Esophagus muscularis mucosa (tissue), 4 donors: Measurements from ENCODE around the gene GLYATL1B. TPM values are rescaled to one million over a fixed set of nuclear protein-coding genes. Genes with fewer than 3 reads are reported as not detected.
A peak's percentile ranks its signal among the peaks of the same experiment; 100 is the strongest.
"Not testable (repeated sequence)": the region's sequence is repeated elsewhere in the genome, so short reads cannot be mapped to it uniquely, and the experiment has no call there.

Experiments used
- DNase-seq: peaks from one replicate; pipeline ENCODE4 v3.0.0-alpha.2; 2017; ENCODE audit errors: extremely low spot score
- H3K27ac ChIP-seq, 4 donors: fragments of 200-600 bp; sonication (generic); replicated peaks in 1 of 4; 1 replicate in 3 of 4; 2 replicates in 1 of 4; pipeline ENCODE4 v1.5.1; 2016 to 2019; ENCODE audit warnings: mild to moderate bottlenecking in 1 of 4
- H3K27me3 ChIP-seq, 4 donors: fragments of 200-600 bp; sonication (generic); one replicate each; pipeline versions ENCODE4 v1.5.1 to v1.6.0; 2016 to 2019
- H3K36me3 ChIP-seq, 4 donors: fragments of 200-600 bp; sonication (generic); one replicate each; pipeline ENCODE4 v1.5.1; 2016 to 2019
- H3K4me1 ChIP-seq, 4 donors: fragments of 200-600 bp; sonication (generic); one replicate each; pipeline ENCODE4 v1.5.1; 2016 to 2019
- H3K4me3 ChIP-seq, 4 donors: fragments of 200-600 bp; sonication (generic); 1 replicate in 2 of 4; 2 replicates in 2 of 4; pipeline ENCODE4 v1.5.1; 2016 to 2019; ENCODE audit warnings: mild to moderate bottlenecking in 4 of 4, moderate library complexity in 1 of 4
- H3K9me3 ChIP-seq, 4 donors: fragments of 200-600 bp; sonication (generic); 1 replicate in 3 of 4; 2 replicates in 1 of 4; pipeline ENCODE4 v1.5.1; 2016 to 2019
- EP300 ChIP-seq: sonication (generic); formaldehyde crosslinking; IDR thresholded peaks from one replicate; pipeline ENCODE4 v1.6.1; 2017; ENCODE audit warnings: antibody characterized with exemption
- POLR2A ChIP-seq: fragments of 450-650 bp; IDR thresholded peaks from one replicate; pipeline ENCODE4 v1.6.1; 2017; ENCODE audit warnings: antibody characterized with exemption, moderate library complexity, mild to moderate bottlenecking, low read depth
- POLR2AphosphoS5 ChIP-seq, 2 donors: sonication (generic); formaldehyde crosslinking; IDR thresholded peaks; one replicate each; pipeline ENCODE4 v1.6.1; 2017; ENCODE audit warnings: antibody characterized with exemption in 2 of 2
- WGBS: methylation state at CpG from one replicate; pipeline ENCODE4 v1.1.5; 2018; 5-methylcytosine and 5-hydroxymethylcytosine counted together
- intact Hi-C: fragments of 100-400 bp; cut with DNase I; formaldehyde crosslinking; loops from one replicate; pipeline ENCODE4 v1.15.1; 2023
- total RNA-seq, 4 donors: library from RNA; depleted of rRNA; stranded (reverse); fragments of >200 nt; gene quantifications; one replicate each; pipeline versions ENCODE4 v1.1.0 to v1.2.1, GENCODE V29; 2016
- TF ChIP-seq, protein P1 (sequence below), 3 experiments: fragments of 200-600 bp in 2 of 3; fragments of 450-650 bp in 1 of 3; sonication (generic) in 2 of 3; IDR thresholded peaks; one replicate each; pipeline ENCODE4 v1.5.1; 2017 to 2019; ENCODE audit warnings: antibody characterized with exemption in 3 of 3, mild to moderate bottlenecking in 2 of 3, moderate library complexity in 1 of 3

Gene GLYATL1B
- total RNA-seq, 4 donors from 2014 or later: not detected

GRCh38 chr11:59135648-59136461 lies 49.7 kb downstream of the GLYATL1B start:
- Histone ChIP-seq H3K36me3 (peaks cover 10 to 42% (median 13%) of the 10 kb centered on the region in 4 donors), H3K4me3 (peak overlapping the region in 3 of 4 donors; percentile 12 to 22 (median 15)), H3K27ac (no peak overlapping the region), H3K4me1 (peaks cover 0 to 10% (median 7%) of the 10 kb centered on the region in 4 donors), H3K27me3 (no peaks in the 10 kb centered on the region), H3K9me3 (no peaks in the 10 kb centered on the region)
- intact Hi-C loops: loop anchor here (5.0 to 10.0 kb wide), 3 partner anchors 39 to 481 kb away; no protein-coding TSS in a partner anchor
- TF ChIP-seq POLR2AphosphoS5 (IDR thresholded peaks at IDR 0.05): no peak
- TF ChIP-seq, protein P1, sequence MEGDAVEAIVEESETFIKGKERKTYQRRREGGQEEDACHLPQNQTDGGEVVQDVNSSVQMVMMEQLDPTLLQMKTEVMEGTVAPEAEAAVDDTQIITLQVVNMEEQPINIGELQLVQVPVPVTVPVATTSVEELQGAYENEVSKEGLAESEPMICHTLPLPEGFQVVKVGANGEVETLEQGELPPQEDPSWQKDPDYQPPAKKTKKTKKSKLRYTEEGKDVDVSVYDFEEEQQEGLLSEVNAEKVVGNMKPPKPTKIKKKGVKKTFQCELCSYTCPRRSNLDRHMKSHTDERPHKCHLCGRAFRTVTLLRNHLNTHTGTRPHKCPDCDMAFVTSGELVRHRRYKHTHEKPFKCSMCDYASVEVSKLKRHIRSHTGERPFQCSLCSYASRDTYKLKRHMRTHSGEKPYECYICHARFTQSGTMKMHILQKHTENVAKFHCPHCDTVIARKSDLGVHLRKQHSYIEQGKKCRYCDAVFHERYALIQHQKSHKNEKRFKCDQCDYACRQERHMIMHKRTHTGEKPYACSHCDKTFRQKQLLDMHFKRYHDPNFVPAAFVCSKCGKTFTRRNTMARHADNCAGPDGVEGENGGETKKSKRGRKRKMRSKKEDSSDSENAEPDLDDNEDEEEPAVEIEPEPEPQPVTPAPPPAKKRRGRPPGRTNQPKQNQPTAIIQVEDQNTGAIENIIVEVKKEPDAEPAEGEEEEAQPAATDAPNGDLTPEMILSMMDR (IDR thresholded peaks at IDR 0.05): peak in 2 of 3 experiments; percentile 90 to 94
- peak; percentile 94 for DNase-seq
- 24% methylated on average over 9 of the region's 20 CpGs for WGBS

DNA sequence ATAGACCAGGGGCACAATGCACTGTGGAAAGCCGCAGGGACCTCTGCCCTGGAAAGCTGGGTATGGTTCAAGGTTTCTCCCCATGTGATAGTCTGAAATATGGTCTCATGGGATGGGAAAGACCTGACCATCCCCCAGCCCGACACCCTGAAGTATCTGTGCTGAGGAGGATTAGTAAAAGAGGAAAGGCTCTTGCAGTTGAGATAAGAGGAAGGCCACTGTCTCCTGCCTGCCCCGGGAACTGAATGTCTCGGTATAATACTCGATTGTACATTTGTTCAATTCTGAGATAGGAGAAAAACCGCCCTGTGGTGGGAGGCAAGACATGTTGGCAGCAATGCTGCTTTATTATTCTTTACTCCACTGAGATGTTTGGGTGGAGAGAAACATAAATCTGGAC lies 50.4 kb downstream of the GLYATL1B start:
- not testable (repeated sequence) for DNase-seq, H3K4me3 ChIP-seq, H3K9me3 ChIP-seq, H3K27ac ChIP-seq, H3K4me1 ChIP-seq, H3K27me3 ChIP-seq
- intact Hi-C loops: loop anchor here (5.0 to 10.0 kb wide), 3 partner anchors 39 to 482 kb away; no protein-coding TSS in a partner anchor
- WGBS: 80% methylated on average over 6 of the region's 6 CpGs
- peaks cover 4 to 39% (median 8%) of the 10 kb centered on the region in 4 donors for H3K36me3 ChIP-seq

DNA sequence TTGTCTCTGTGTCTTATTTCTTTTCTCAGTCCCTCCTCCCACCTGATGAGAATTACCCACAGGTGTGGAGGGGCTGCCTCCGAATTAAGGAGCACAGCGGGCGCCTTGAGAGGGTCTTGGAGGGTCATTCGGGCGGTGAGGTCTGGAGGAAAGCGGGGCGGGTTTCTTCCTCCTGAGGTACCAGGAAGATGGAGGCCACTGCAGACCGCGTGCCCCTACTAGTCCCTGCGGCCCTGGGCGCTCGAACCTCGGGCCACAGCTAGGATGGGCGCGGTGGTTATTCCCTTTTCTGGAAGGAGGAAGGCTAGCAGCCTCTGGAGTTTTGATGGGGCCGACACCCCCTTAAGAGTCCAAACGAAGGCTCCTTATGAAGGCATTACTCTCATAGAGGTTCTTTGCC lies 51.1 kb downstream of the GLYATL1B start:
- no peaks in the 10 kb centered on the region for H3K9me3 ChIP-seq
- no peak overlapping the region for H3K4me3 ChIP-seq
- intact Hi-C loops: loop anchor here (5.0 to 10.0 kb wide), 3 partner anchors 40 to 482 kb away; no protein-coding TSS in a partner anchor
- peaks cover 0 to 15% (median 13%) of the 10 kb centered on the region in 4 donors for H3K4me1 ChIP-seq
- 93% methylated on average over 17 of the region's 17 CpGs for WGBS
- peaks cover 0 to 32% (median 2%) of the 10 kb centered on the region in 4 donors for H3K36me3 ChIP-seq
- H3K27ac ChIP-seq: no peak overlapping the region
- no peak for DNase-seq
- TF ChIP-seq POLR2AphosphoS5 (IDR thresholded peaks at IDR 0.05): no peak
- TF ChIP-seq POLR2A: no peak
- TF ChIP-seq, protein P1 (IDR thresholded peaks at IDR 0.05): no peak
- no peak for TF ChIP-seq EP300
- no peaks in the 10 kb centered on the region for H3K27me3 ChIP-seq

GRCh38 chr11:59138643-59139042 lies 52.5 kb downstream of the GLYATL1B start:
- 66% methylated on average over 2 of the region's 2 CpGs for WGBS
- intact Hi-C loops: loop anchor here (5.0 to 10.0 kb wide), 3 partner anchors 41 to 484 kb away; no protein-coding TSS in a partner anchor
- no peak for DNase-seq
- Histone ChIP-seq H3K36me3 (peaks cover 0 to 19% (median 0%) of the 10 kb centered on the region in 4 donors), H3K27me3 (no peaks in the 10 kb centered on the region), H3K4me1 (peaks cover 4 to 23% (median 19%) of the 10 kb centered on the region in 4 donors), H3K9me3 (no peaks in the 10 kb centered on the region), H3K4me3 (no peak overlapping the region), H3K27ac (no peak overlapping the region)
- TF ChIP-seq POLR2AphosphoS5 (IDR thresholded peaks at IDR 0.05) (no peak), POLR2A (no peak), EP300 (no peak)
- TF ChIP-seq, protein P1 (IDR thresholded peaks at IDR 0.05): no peak

- Histone ChIP-seq H3K4me3 (no peak overlapping the region), H3K4me1 (peaks cover 18 to 36% (median 29%) of the 10 kb centered on the region in 4 donors), H3K36me3 (peaks cover 0 to 4% (median 0%) of the 10 kb centered on the region in 4 donors), H3K27ac (no peak overlapping the region), H3K9me3 (no peaks in the 10 kb centered on the region), H3K27me3 (no peaks in the 10 kb centered on the region)
- intact Hi-C loops: no loop called here
- TF ChIP-seq POLR2AphosphoS5 (IDR thresholded peaks at IDR 0.05) (no peak), EP300 (no peak), POLR2A (no peak)
- TF ChIP-seq, protein P1 (IDR thresholded peaks at IDR 0.05): no peak
- no peak for DNase-seq
- 84% methylated on average over 4 of the region's 4 CpGs for WGBS
These were observed 55.1 kb downstream of the GLYATL1B start for GRCh38 chr11:59141191-59141590.
